Articular chondrocyte of knee joint (primary cell): ENCODE data around the gene EHBP1L1. TPM values are rescaled to one million over a fixed set of nuclear protein-coding genes. Genes with fewer than 3 reads are reported as not detected.

ENCODE experiments used
- small RNA-seq: library from RNA; depleted of rRNA; stranded (forward); fragments of <200 nt; gene quantifications from one replicate; pipeline ENCODE3, GENCODE V24; 2012
- total RNA-seq: library from RNA; depleted of rRNA; stranded (reverse); fragments of >200 nt; gene quantifications from 2 replicates; pipeline ENCODE4 v1.2.3, GENCODE V29; 2012

The EHBP1L1 gene
- 33.2 and 36.1 TPM in 2 replicates for total RNA-seq

GRCh38 chr11:65575568-65576231 is at the start of gene EHBP1L1:
TSS of gene EHBP1L1 (plus strand) at chr11:65576053. CDS start at chr11:65576303, 250 bp downstream.

GRCh38 chr11:65558002-65558929 is 17.6 kb upstream of the EHBP1L1 start, which contains the start of gene LTBP3:
TSS of gene LTBP3 (minus strand) at chr11:65558359. CDS start at chr11:65557959, 400 bp downstream.

GRCh38 chr11:65569973-65570918 is 5.6 kb upstream of the EHBP1L1 start, which contains the start of gene ZNRD2:
TSS of gene ZNRD2 (plus strand) at chr11:65570477. CDS start at chr11:65570492, 15 bp downstream.

GRCh38 chr11:65572356-65573051 is 3.3 kb upstream of the EHBP1L1 start, which contains the start of gene FAM89B:
TSS of gene FAM89B (plus strand) at chr11:65572538. CDS start at chr11:65572670, 132 bp downstream.

GRCh38 chr11:65595543-65596281 is 19.9 kb downstream of the EHBP1L1 start, which contains the start of gene KCNK7:
TSS of gene KCNK7 (minus strand) at chr11:65595800. CDS start at chr11:65595772, 28 bp downstream.

GRCh38 chr11:65615229-65615949 is 39.5 kb downstream of the EHBP1L1 start, which contains the start of gene PCNX3:
TSS of gene PCNX3 (plus strand) at chr11:65615776. CDS start at chr11:65616312, 536 bp downstream.

GRCh38 chr11:65637794-65638419 is 62.1 kb downstream of the EHBP1L1 start, which contains the start of gene SIPA1:
TSS of gene SIPA1 (plus strand) at chr11:65638101. CDS start at chr11:65640922, 2,821 bp downstream.

Small RNA genes within 50 kb of the gene (small RNA-seq; reads per million reads assigned to genes)
- gene AP001362.1 (not detected), gene MIR4690 (0.34 reads per million)

Other genes with a start within 250 kb of the EHBP1L1 start
- 45.1 and 47.1 TPM in 2 replicates for gene DPF2, start 242.2 kb upstream of the EHBP1L1 start, total RNA-seq
- 0.13 TPM in 1 of 2 replicates, not detected in the other for gene TIGD3, start 221.3 kb upstream of the EHBP1L1 start, total RNA-seq
- gene SLC25A45, start 193.4 kb upstream of the EHBP1L1 start, total RNA-seq: 3.8 and 4.4 TPM in 2 replicates
- 38.3 and 58.9 TPM in 2 replicates for gene FRMD8, start 189.4 kb upstream of the EHBP1L1 start, total RNA-seq
- 1,072 and 1,138 TPM in 2 replicates for gene NEAT1, start 153.3 kb upstream of the EHBP1L1 start, total RNA-seq
- gene MALAT1, start 77.0 kb upstream of the EHBP1L1 start, total RNA-seq: 22,250 and 24,202 TPM in 2 replicates
- gene SCYL1, start 51.0 kb upstream of the EHBP1L1 start, total RNA-seq: 72.1 and 75.3 TPM in 2 replicates
- 43.5 and 53.8 TPM in 2 replicates for gene LTBP3, start 17.7 kb upstream of the EHBP1L1 start, total RNA-seq
- gene ZNRD2, start 5.6 kb upstream of the EHBP1L1 start, total RNA-seq: 36.2 and 42.1 TPM in 2 replicates
- 10.7 and 15.2 TPM in 2 replicates for gene FAM89B, start 3.5 kb upstream of the EHBP1L1 start, total RNA-seq
- gene KCNK7, start 19.7 kb downstream of the EHBP1L1 start, total RNA-seq: not detected in 2 replicates
- 19.0 and 20.6 TPM in 2 replicates for gene MAP3K11, start 38.2 kb downstream of the EHBP1L1 start, total RNA-seq
- gene PCNX3, start 39.7 kb downstream of the EHBP1L1 start, total RNA-seq: 21.3 and 23.1 TPM in 2 replicates
- gene SIPA1, start 62.0 kb downstream of the EHBP1L1 start, total RNA-seq: 10.6 and 11.9 TPM in 2 replicates
- 30.9 and 31.2 TPM in 2 replicates for gene RELA, start 86.9 kb downstream of the EHBP1L1 start, total RNA-seq
- 36.9 and 40.2 TPM in 2 replicates for gene KAT5, start 136.2 kb downstream of the EHBP1L1 start, total RNA-seq
- 35.1 and 51.9 TPM in 2 replicates for gene RNASEH2C, start 144.7 kb downstream of the EHBP1L1 start, total RNA-seq
- 11.8 and 14.9 TPM in 2 replicates for gene AP5B1, start 204.9 kb downstream of the EHBP1L1 start, total RNA-seq
- not detected in 2 replicates for gene OVOL1, start 211.0 kb downstream of the EHBP1L1 start, total RNA-seq